ENCODE measurements around the gene ALDH18A1.

GRCh38 chr10:95618101-95618500 is 38.4 kb downstream of the ALDH18A1 start:
- TF ChIP-seq POLR2A (IDR thresholded peaks at IDR 0.05; ENCODE audit: low read length) (no peak), USF2 (IDR thresholded peaks at IDR 0.05) (no peak), ESRRA (IDR thresholded peaks at IDR 0.05; ENCODE audit: borderline replicate concordance, low read length) (no peak), HOXA7 (CRISPR knock-in tag; IDR thresholded peaks at IDR 0.05) (no peak), RNF2 (IDR thresholded peaks at IDR 0.05; ENCODE audit: borderline replicate concordance, low read depth) (no peak), KDM1A (IDR thresholded peaks at IDR 0.05; ENCODE audit: low read depth) (no peak), BHLHE40 (IDR thresholded peaks at IDR 0.05; ENCODE audit: low read depth, low read length) (no peak), HDAC2 (IDR thresholded peaks at IDR 0.05) (no peak), ZSCAN20 (CRISPR knock-in tag; IDR thresholded peaks at IDR 0.05) (no peak)
- TF ChIP-seq, protein P1, sequence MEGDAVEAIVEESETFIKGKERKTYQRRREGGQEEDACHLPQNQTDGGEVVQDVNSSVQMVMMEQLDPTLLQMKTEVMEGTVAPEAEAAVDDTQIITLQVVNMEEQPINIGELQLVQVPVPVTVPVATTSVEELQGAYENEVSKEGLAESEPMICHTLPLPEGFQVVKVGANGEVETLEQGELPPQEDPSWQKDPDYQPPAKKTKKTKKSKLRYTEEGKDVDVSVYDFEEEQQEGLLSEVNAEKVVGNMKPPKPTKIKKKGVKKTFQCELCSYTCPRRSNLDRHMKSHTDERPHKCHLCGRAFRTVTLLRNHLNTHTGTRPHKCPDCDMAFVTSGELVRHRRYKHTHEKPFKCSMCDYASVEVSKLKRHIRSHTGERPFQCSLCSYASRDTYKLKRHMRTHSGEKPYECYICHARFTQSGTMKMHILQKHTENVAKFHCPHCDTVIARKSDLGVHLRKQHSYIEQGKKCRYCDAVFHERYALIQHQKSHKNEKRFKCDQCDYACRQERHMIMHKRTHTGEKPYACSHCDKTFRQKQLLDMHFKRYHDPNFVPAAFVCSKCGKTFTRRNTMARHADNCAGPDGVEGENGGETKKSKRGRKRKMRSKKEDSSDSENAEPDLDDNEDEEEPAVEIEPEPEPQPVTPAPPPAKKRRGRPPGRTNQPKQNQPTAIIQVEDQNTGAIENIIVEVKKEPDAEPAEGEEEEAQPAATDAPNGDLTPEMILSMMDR (IDR thresholded peaks at IDR 0.05) = no peak
- TF ChIP-seq, protein P2, sequence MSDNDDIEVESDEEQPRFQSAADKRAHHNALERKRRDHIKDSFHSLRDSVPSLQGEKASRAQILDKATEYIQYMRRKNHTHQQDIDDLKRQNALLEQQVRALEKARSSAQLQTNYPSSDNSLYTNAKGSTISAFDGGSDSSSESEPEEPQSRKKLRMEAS (IDR thresholded peaks at IDR 0.05) = no peak
